ENCODE data around the gene PARP8.
"Not testable (repeated sequence)": the region's sequence is repeated elsewhere in the genome, so short reads cannot be mapped to it uniquely, and the experiment has no call there.

PARP8 gene

DNA sequence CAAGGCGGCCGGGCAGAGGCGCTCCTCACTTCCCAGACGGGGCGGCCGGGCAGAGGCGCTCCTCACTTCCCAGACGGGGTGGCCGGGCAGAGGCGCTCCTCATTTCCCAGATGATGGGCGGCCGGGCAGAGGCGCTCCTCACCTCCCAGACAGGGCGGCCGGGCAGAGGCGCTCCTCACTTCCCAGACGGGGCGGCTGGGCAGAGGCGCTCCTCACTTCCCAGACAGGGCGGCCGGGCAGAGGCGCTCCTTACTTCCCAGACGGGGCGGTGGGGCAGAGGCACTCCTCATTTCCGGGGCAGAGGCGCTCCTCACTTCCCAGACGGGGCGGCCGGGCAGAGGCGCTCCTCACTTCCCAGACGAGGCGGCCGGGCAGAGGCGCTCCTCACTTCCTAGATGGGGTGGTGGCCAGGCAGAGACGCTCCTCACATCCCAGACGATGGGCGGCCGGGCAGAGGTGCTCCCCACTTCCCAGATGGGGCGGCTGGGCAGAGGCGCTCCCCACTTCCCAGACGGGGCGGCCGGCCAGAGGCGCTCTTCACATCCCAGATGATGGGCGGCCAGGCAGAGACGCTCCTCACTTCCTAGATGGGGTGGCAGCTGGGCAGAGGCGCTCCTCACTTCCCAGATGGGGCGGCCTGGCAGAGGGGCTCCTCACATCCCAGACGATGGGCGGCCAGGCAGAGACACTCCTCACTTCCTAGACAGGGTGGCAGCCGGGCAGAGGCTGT is 108.2 kb downstream of the PARP8 start:
- DNase-seq (ENCODE audit: low read depth in 2 of 2), result not testable (repeated sequence)

DNA sequence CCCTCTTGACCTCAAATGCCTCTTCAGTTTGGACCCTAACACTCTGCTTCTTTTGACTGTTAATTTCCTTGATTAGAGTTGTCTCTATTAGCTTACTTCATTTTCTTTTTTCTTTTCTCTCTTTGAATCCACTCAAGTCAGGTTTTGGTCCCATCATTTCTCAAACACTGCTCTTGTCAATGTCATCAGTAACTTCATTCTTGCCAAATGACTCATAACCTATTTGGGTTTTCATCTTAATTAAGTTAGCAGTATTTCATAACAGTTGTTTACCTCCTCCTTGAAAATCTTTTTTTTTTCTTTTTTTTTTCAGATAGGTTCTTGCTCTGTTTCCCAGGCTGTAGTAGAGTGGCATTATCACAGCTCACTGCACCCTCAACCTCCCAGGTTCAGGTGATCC is 119.6 kb downstream of the PARP8 start:
- no peak for DNase-seq (ENCODE audit: low read depth in 2 of 2)

GRCh38 chr5:50791813-50792212 is 125.4 kb downstream of the PARP8 start:
- no peak for DNase-seq (ENCODE audit: low read depth in 2 of 2)

GRCh38 chr5:50792843-50793242 is 126.4 kb downstream of the PARP8 start:
- DNase-seq (ENCODE audit: low read depth in 2 of 2), result no peak

- DNase-seq (ENCODE audit: low read depth in 2 of 2), result no peak
These were observed 128.4 kb downstream of the PARP8 start for GRCh38 chr5:50794812-50795211.

DNA sequence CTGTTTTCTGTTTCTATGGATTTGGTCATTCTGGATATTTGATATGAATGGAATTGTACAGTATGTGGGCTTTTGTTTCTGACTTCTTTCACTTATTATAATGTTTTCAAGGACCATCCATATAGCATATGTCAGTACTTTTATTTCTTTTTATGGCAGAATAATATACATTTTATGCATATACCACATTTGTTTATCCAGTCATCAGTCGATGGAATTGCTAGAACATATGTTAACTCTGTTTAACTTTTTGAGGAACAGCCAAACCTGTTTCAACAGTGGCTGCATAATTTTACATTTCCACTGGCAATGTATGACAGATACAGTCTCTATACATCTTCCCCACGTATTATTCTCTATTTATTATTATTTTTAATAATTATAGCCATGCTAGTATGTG is 131.6 kb downstream of the PARP8 start:
- no peak for DNase-seq (ENCODE audit: low read depth in 2 of 2)

- no peak for DNase-seq (ENCODE audit: low read depth in 2 of 2)
These were observed 133.2 kb downstream of the PARP8 start for GRCh38 chr5:50799596-50799995.

DNA sequence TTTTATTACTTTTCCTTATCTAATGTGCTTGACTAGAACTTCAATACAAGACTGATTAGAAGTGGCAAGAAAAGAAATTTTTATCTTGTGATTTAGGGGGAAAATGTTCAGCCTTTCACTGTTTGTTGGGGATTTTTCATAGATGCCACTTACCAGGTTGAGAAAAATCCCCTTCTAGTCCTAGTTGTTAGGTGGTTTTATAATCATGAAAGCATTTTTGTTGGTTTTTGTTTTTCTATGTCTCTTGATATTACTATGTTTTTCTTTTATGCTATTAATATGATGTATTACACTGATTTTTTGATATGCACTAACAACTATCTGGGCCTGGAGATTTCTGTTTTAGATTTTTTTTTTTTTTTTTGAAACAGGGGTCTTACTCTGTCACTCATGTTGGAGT is 134.0 kb downstream of the PARP8 start:
- no peak for DNase-seq (ENCODE audit: low read depth in 2 of 2)

- DNase-seq (ENCODE audit: low read depth in 2 of 2), result no peak
These were observed 141.2 kb downstream of the PARP8 start for GRCh38 chr5:50807661-50808060.

- no peak for DNase-seq (ENCODE audit: low read depth in 2 of 2)
These were observed 142.0 kb downstream of the PARP8 start for GRCh38 chr5:50808406-50808805.

DNA sequence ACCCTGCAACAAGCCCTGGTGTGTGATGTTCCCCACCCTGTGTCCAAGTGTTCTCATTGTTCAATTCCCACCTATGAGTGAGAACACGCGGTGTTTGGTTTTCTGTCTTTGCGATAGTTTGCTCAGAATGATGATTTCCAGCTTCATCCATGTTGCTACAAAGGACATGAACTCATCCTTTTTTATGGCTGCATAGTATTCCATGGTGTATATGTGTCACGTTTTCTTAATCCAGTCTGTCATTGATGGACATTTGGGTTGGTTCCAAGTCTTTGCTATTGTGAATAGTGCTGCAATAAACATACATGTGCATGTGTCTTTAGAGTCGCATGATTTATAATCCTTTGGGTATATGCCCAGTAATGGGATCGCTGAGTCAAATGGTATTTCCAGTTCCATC is 145.3 kb downstream of the PARP8 start:
- not testable (repeated sequence) for DNase-seq (ENCODE audit: low read depth in 2 of 2)

- no peak for DNase-seq (ENCODE audit: low read depth in 2 of 2)
These were observed 147.3 kb downstream of the PARP8 start for GRCh38 chr5:50813691-50814090.

DNA sequence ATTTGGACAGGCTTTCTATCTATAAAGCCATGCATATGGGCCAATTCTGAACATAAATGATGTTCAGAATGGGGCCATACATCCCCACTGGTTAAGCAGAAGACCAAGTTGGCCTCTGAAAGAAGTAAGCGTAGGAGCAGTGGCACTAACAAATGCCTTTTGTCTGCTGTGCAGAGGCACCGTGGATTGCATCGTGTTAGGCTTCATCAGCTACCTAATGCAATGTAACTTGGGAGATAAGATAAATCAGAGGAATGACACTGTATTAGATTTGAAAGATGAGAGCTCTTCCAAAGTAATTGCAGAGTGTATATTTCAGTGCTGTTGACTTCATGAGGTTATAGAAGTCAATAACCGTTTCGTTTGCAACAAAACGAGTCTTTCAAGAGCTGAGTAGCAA is 148.1 kb downstream of the PARP8 start:
- DNase-seq (ENCODE audit: low read depth in 2 of 2), result no peak

- DNase-seq (ENCODE audit: low read depth in 2 of 2), result no peak
These were observed 155.6 kb downstream of the PARP8 start for GRCh38 chr5:50822046-50822445.

GRCh38 chr5:50822761-50823160 is 156.3 kb downstream of the PARP8 start:
- DNase-seq (ENCODE audit: low read depth in 2 of 2), result no peak

DNA sequence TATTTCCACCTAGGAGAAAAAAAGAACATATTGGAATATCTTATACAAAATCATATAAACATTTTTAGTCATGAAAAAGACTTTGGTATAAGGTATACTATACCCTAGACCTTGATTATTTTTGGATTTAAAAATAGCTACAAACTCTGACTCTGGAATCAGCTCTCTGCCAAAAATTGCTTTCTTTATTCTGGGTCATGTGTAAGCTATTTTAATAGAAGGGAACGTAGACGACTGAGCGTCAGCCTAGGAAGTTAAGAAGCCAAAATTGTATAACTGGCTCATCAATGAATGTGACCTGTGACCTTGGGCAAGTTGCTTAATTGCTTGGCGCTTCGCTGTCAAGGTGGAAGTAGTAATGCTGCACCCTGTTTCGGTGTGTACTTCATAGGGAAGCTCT is 157.1 kb downstream of the PARP8 start:
- DNase-seq (ENCODE audit: low read depth in 2 of 2), result no peak

GRCh38 chr5:50824109-50824508 is 157.7 kb downstream of the PARP8 start:
- DNase-seq (ENCODE audit: low read depth in 2 of 2), result no peak

DNA sequence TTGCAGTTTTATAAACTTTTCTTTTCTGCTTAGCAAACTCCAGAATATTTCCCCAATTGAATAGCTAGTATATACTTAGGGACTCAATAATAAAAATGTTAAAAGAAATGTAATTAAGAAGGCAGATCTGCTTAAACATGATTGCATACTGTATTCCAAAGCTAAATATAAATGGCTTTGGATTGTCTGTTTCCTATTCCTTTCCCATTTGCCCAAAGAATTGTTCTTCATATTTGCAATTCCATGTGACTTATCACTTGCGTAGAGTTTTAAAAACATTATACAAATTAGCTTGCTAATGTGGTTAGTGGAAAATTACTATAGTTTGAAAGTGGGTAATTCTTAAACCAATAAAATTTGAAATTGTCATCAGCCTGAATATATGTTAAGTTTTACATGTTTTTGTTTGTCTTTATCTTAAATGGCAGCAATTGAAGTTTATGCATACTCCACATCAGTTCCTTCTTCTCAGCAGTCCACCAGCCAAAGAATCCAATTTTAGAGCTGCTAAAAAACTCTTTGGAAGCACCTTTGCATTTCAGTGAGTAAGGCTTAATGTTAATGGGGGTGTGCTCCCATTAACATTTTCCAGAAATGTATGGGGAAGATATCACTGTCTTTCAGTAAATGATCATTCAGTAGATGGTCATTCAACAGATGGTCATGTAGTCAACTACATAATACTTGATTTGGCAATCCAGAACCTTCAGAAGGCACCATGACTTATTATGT is 161.2 kb downstream of the PARP8 start:
- DNase-seq (ENCODE audit: low read depth in 2 of 2), result no peak

DNA sequence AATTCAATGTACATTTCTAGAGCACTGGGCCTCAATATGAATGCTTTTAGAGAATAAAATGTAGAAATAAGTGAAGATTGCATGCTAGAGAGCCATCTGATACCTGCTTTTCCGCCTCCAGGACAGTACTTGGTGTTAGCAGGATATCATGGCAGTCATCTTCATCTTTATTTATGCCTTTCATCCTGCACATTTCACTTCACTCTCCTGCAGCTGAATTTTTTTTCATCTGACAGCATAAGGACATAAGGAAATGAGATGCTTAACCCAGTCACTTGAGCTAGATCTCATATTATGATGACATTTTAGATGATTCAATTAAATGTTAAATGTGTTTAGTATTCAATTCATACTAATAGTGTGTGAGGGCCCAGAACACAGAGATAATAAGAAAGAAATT is 162.6 kb downstream of the PARP8 start:
- DNase-seq (ENCODE audit: low read depth in 2 of 2), result no peak

- DNase-seq (ENCODE audit: low read depth in 2 of 2), result no peak
These were observed 166.3 kb downstream of the PARP8 start for GRCh38 chr5:50832657-50833284.

- DNase-seq (ENCODE audit: low read depth in 2 of 2), result no peak
These were observed 169.9 kb downstream of the PARP8 start for GRCh38 chr5:50836356-50836755.

DNA sequence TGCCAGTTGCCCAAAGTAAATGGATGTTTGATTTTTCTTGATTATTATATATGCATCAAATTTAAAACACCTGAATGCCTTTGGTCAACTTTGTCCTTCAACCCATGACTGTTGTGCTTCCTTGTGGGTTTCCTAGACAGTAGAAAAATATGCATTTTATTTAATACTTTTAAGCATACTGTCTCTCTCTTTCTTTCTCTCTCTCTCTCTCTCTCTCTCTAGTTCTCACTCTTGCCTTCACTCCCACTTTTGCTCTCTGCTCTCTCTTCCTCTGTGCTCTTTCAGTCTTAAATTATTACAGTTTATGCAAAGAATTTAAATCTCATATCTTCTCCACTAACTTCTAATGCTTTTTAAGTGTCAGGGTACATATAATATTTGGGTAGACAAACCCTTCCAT is 173.0 kb downstream of the PARP8 start:
- no peak for DNase-seq (ENCODE audit: low read depth in 2 of 2)

DNA sequence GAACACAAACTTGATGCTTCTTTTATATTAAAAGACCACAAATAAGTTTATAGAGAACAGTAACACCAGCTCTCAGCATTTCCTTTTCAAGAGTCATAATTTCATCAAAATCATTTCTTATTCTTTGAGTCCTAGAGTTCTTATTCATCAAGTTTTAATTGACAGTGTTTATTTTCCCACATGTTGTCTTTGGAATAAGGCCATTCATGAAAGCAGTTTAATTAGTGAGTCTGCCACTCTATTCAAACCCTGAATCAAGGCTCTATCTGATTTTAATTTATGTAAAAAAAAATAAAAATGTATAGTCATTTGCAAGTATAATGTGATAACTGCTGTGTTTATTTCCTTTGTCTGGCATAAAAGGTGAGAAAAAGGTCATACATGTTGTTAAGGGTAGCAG is 176.7 kb downstream of the PARP8 start:
- DNase-seq (ENCODE audit: low read depth in 2 of 2), result no peak
